HG03025 (cell line): ENCODE measurements around the gene SNED1.

Experiments
- ATAC-seq: cut with Tn5 transposase; IDR thresholded peaks from one replicate; pipeline ENCODE4 v1.9.1; 2021; ENCODE audit warnings: mild to moderate bottlenecking, moderate library complexity; ENCODE audit not compliant: unreplicated experiment, low FRiP score

The SNED1 gene

GRCh38 chr2:241139531-241140444 lies 141.4 kb downstream of the SNED1 start:
- no peak for ATAC-seq

GRCh38 chr2:241140445-241140840 lies 142.0 kb downstream of the SNED1 start:
- no peak for ATAC-seq

DNA sequence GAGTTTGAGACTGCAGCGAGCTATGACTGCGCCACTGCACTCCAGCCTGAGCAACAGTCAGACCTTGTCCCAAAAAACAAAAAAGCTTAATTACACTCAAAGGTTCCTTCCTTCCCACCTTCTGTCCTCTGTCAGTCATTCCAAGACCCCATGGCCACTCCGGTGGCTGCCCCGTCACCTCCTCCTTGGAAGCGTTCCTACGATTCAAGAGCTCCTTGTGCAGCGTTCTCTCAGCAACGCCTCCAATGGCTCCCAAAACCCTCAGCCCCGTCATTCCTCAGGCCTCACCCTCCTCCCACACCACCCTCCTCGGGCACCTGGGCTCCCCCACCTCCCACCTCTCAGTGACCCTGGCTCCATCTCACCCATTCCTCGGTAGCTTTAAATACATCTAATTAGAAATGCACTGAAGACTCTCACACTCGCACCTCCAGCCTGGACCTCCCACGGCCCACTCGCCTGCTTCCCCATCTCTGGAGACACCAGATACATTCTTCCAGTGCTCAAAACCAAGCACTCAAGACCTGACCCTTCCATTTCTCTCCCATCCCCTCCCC lies 142.9 kb downstream of the SNED1 start:
- ATAC-seq = no peak

- no peak for ATAC-seq
Observed at GRCh38 chr2:241142063-241142462, 143.6 kb downstream of the SNED1 start.

DNA sequence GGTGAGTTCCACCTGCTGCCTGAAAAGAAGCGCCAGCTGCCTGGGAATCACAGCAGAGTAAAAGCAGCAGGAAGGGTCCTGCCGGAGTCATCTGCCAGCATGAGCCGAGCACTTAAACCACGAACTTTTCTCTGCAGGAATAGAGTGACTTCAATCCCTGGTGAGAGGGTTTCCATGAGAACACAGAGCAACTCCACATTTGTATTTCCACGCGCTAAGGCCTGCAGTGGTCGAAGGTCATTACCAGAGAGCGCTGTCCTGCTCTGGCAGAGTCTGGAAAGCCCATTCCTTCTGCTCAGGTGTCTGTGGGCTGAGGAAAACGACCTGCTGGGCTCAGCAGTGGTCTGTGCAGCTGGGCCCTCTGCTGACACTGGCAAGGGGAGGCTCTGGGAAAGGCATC lies 144.2 kb downstream of the SNED1 start:
- no peak for ATAC-seq
